HCT116 (cell line): Measurements from ENCODE around the gene SFXN4. TPM values are rescaled to one million over a fixed set of nuclear protein-coding genes. Genes with fewer than 3 reads are reported as not detected.

ENCODE experiments used
- ATAC-seq: fragments of 200-7000 bp; cut with Tn5 transposase; 2 replicates; pipeline ENCODE4 v1.9.1; 2020; ENCODE audit warnings: mild to moderate bottlenecking, moderate library complexity
- BruUV-seq: library from RNA; stranded (reverse); fragments of 400-500 nt; replicated peaks from 2 replicates; lab custom pipeline; 2021; lab: Mats Ljungman, UMichigan
- CTCF ChIA-PET: fragments of 300-600 bp; sonication (Branson Sonifier 250); formaldehyde crosslinking; loops from one replicate; lab custom pipeline; 2021; ENCODE audit warnings: antibody characterized with exemption; lab: Charles Lee
- POLR2A ChIA-PET: fragments of 300-600, 350-600 bp; sonication (Branson Sonifier 250); formaldehyde crosslinking; loops from one replicate; lab custom pipeline; 2021; ENCODE audit warnings: antibody characterized with exemption; lab: Charles Lee
- RAD21 ChIA-PET, 2 experiments: fragments of 300-600 bp; sonication (Branson Sonifier 250); formaldehyde crosslinking; loops; one replicate each; lab custom pipeline; 2023; ENCODE audit warnings: low total read pairs in 2 of 2; ENCODE audit not compliant: uncharacterized antibody in 2 of 2, unreplicated experiment in 2 of 2, low non-redundant PET in 1 of 2; lab: Charles Lee
- DNase-seq: peaks from one replicate; pipeline ENCODE4 v3.0.0-alpha.2; 2010; ENCODE audit warnings: low read depth, low spot score
- H2AFZ ChIP-seq: fragments of 200-600 bp; shearing (Covaris generic), sonication (generic); 2 replicates; pipeline ENCODE4 v1.6.1; 2017; ENCODE audit warnings: low read depth, mixed run types, mixed read lengths, antibody characterized with exemption, low read length; ENCODE audit not compliant: poor library complexity, severe bottlenecking
- H3K27ac ChIP-seq: 2 replicates; pipeline ENCODE4 v1.5.1; 2012; ENCODE audit warnings: low read depth, low read length
- H3K27me3 ChIP-seq: fragments of 200-600 bp; sonication (generic); 2 replicates; pipeline ENCODE4 v1.6.1; 2016; ENCODE audit warnings: mixed run types, low read length, mixed read lengths; ENCODE audit not compliant: insufficient read depth
- H3K36me3 ChIP-seq, 2 experiments: fragments of 200-500 bp in 1 of 2; fragments of 200-600 bp in 1 of 2; sonication (Bioruptor generic) in 1 of 2; sonication (generic) in 1 of 2; 2 replicates each; pipeline versions ENCODE4 v1.5.1 to v1.6.1; 2014 to 2016; ENCODE audit warnings: low read length in 2 of 2, inconsistent platforms in 1 of 2, mixed read lengths in 1 of 2, mixed run types in 1 of 2; ENCODE audit not compliant: insufficient read depth in 2 of 2, control insufficient read depth in 1 of 2
- H3K4me1 ChIP-seq, 2 experiments: fragments of 200-600 bp in 1 of 2; sonication (generic) in 1 of 2; 2 replicates each; pipeline versions ENCODE4 v1.5.1 to v1.6.1; 2012 to 2017; ENCODE audit warnings: low read length in 2 of 2, inconsistent platforms in 1 of 2, mild to moderate bottlenecking in 1 of 2, mixed read lengths in 1 of 2, mixed run types in 1 of 2, moderate library complexity in 1 of 2; ENCODE audit not compliant: insufficient read depth in 2 of 2, control insufficient read depth in 1 of 2
- H3K4me2 ChIP-seq: fragments of 200-600 bp; sonication (generic); 2 replicates; pipeline ENCODE4 v1.6.1; 2017; ENCODE audit warnings: mixed run types, low read length, mixed read lengths
- H3K4me3 ChIP-seq, 2 experiments: fragments of 200-600 bp in 1 of 2; sonication (generic) in 1 of 2; replicated peaks in 1 of 2; 2 replicates each; pipeline ENCODE4 v1.5.1; 2011 to 2016; ENCODE audit warnings: low read length in 2 of 2, control low read depth in 1 of 2, low read depth in 1 of 2, mild to moderate bottlenecking in 1 of 2, mixed read lengths in 1 of 2, mixed run types in 1 of 2
- H3K79me2 ChIP-seq: fragments of 200-600 bp; sonication (generic); 2 replicates; pipeline ENCODE4 v1.6.1; 2017; ENCODE audit warnings: mild to moderate bottlenecking, mixed run types, low read length, moderate library complexity, mixed read lengths; ENCODE audit not compliant: insufficient read depth
- H3K9ac ChIP-seq: fragments of 200-600 bp; sonication (generic); 2 replicates; pipeline ENCODE4 v1.6.1; 2016; ENCODE audit warnings: low read length, mixed read lengths
- H3K9me2 ChIP-seq: fragments of 200-600 bp; sonication (generic), shearing (Covaris generic); 2 replicates; pipeline ENCODE4 v1.6.1; 2017; ENCODE audit warnings: mixed run types, mild to moderate bottlenecking, moderate library complexity; ENCODE audit not compliant: insufficient read depth
- H3K9me3 ChIP-seq, 2 experiments: fragments of 200-500 bp in 1 of 2; fragments of 200-600 bp in 1 of 2; sonication (Bioruptor generic) in 1 of 2; sonication (generic) in 1 of 2; 2 replicates each; pipeline ENCODE4 v1.6.1; 2014 to 2017; ENCODE audit warnings: low read length in 2 of 2, mixed read lengths in 2 of 2, inconsistent platforms in 1 of 2, low read depth in 1 of 2, mild to moderate bottlenecking in 1 of 2, mixed run types in 1 of 2, moderate library complexity in 1 of 2; ENCODE audit not compliant: control insufficient read depth in 1 of 2, insufficient read depth in 1 of 2
- H4K20me1 ChIP-seq: fragments of 200-600 bp; sonication (generic), shearing (Covaris generic); 2 replicates; pipeline ENCODE4 v1.6.1; 2017; ENCODE audit warnings: mixed run types, mild to moderate bottlenecking, moderate library complexity; ENCODE audit not compliant: insufficient read depth
- CBX3 ChIP-seq: IDR thresholded peaks from 2 replicates; pipeline ENCODE4 v1.6.1; 2012; ENCODE audit warnings: low read depth
- EZH2 ChIP-seq: fragments of 200-600 bp; sonication (generic); IDR thresholded peaks from 2 replicates; pipeline ENCODE4 v1.6.1; 2017; ENCODE audit warnings: antibody characterized with exemption, mixed run types
- FOSL1 ChIP-seq: IDR thresholded peaks from 2 replicates; pipeline ENCODE4 v1.6.1; 2012; ENCODE audit warnings: low read depth
- JUND ChIP-seq: IDR thresholded peaks from 2 replicates; pipeline ENCODE4 v1.6.1; 2012
- POLR2A ChIP-seq: IDR thresholded peaks from 2 replicates; pipeline ENCODE4 v1.7.0; 2011; ENCODE audit warnings: borderline replicate concordance; ENCODE audit not compliant: insufficient read depth, insufficient read length; ENCODE audit errors: extremely low read depth
- RAD21 ChIP-seq: IDR thresholded peaks from 2 replicates; pipeline ENCODE4 v1.6.1; 2012; ENCODE audit warnings: low read depth, mild to moderate bottlenecking
- SIN3A ChIP-seq: IDR thresholded peaks from 2 replicates; pipeline ENCODE4 v1.6.1; 2012; ENCODE audit warnings: low read depth
- SP1 ChIP-seq: IDR thresholded peaks from 2 replicates; pipeline ENCODE4 v1.6.1; 2012; ENCODE audit warnings: low read depth
- TCF7L2 ChIP-seq: IDR thresholded peaks from 2 replicates; pipeline ENCODE4 v1.7.0; 2011; ENCODE audit warnings: borderline replicate concordance, inconsistent platforms; ENCODE audit not compliant: insufficient read depth, insufficient read length; ENCODE audit errors: extremely low read depth
- ZBTB33 ChIP-seq: IDR thresholded peaks from 2 replicates; pipeline ENCODE4 v1.6.1; 2011; ENCODE audit warnings: mild to moderate bottlenecking, low read length, moderate library complexity; ENCODE audit not compliant: insufficient replicate concordance; ENCODE audit errors: extremely low read depth
- ZFX ChIP-seq: fragments of 450-650 bp; IDR thresholded peaks from 2 replicates; pipeline ENCODE4 v1.6.1; 2017
- ZNF274 ChIP-seq: fragments of 200-500 bp; sonication (Bioruptor generic); IDR thresholded peaks from 2 replicates; pipeline ENCODE4 v1.6.1; 2014; ENCODE audit warnings: mild to moderate bottlenecking, low read depth, low read length, inconsistent platforms
- intact Hi-C: fragments of 100-400 bp; cut with micrococcal nuclease; formaldehyde crosslinking; loops from 2 replicates; pipeline ENCODE4 v1.10.0; 2022
- total RNA-seq: library from RNA; stranded (reverse); gene quantifications from one replicate; pipeline ENCODE4 v1.2.1, GENCODE V29; 2021; ENCODE audit not compliant: unreplicated experiment
- TF ChIP-seq, protein P1 (sequence below): IDR thresholded peaks from 2 replicates; pipeline ENCODE4 v1.6.1; 2012; ENCODE audit warnings: low read depth
- TF ChIP-seq, protein P2 (sequence below), 3 experiments: fragments of 200-600 bp in 1 of 3; sonication (generic) in 1 of 3; IDR thresholded peaks in 2 of 3; conservative IDR thresholded peaks in 1 of 3; 2 replicates each; pipeline ENCODE4 v1.5.1; 2012 to 2017; ENCODE audit warnings: low read depth in 2 of 3, low read length in 2 of 3, antibody characterized with exemption in 1 of 3, borderline replicate concordance in 1 of 3, control low read depth in 1 of 3, mild to moderate bottlenecking in 1 of 3, mixed read lengths in 1 of 3, mixed run types in 1 of 3, moderate library complexity in 1 of 3; ENCODE audit not compliant: insufficient read depth in 1 of 3
- TF ChIP-seq, protein P3 (sequence below): IDR thresholded peaks from 2 replicates; pipeline ENCODE4 v1.6.1; 2012

The SFXN4 gene
- total RNA-seq, 1 experiment from 2014 or later, result 58.2 TPM

GRCh38 chr10:119112056-119112455 lies 53.5 kb downstream of the SFXN4 start:
- no peaks in the 10 kb centered on the region for H3K27me3 ChIP-seq
- RAD21 ChIA-PET, result no interaction called here
- H3K79me2 ChIP-seq, result no peaks in the 10 kb centered on the region
- H4K20me1 ChIP-seq, result no peaks in the 10 kb centered on the region
- POLR2A ChIA-PET, result no interaction called here
- H3K9me3 ChIP-seq, result no peaks in the 10 kb centered on the region
- CTCF ChIA-PET, result no interaction called here
- H3K9me2 ChIP-seq, result no peaks in the 10 kb centered on the region
- H2AFZ ChIP-seq, result no peak overlapping the region
- no peak overlapping the region for H3K4me3 ChIP-seq
- H3K27ac ChIP-seq, result no peak overlapping the region
- no peak for DNase-seq
- peaks cover 16 to 26% of the 10 kb centered on the region in 2 experiments; a peak in 3 of 4 replicates for H3K36me3 ChIP-seq
- no peak for ATAC-seq
- intact Hi-C loops, result no loop called here
- no peak overlapping the region for H3K4me2 ChIP-seq
- TF ChIP-seq ZNF274, result no peak
- no peak for TF ChIP-seq TCF7L2
- TF ChIP-seq, protein P1, sequence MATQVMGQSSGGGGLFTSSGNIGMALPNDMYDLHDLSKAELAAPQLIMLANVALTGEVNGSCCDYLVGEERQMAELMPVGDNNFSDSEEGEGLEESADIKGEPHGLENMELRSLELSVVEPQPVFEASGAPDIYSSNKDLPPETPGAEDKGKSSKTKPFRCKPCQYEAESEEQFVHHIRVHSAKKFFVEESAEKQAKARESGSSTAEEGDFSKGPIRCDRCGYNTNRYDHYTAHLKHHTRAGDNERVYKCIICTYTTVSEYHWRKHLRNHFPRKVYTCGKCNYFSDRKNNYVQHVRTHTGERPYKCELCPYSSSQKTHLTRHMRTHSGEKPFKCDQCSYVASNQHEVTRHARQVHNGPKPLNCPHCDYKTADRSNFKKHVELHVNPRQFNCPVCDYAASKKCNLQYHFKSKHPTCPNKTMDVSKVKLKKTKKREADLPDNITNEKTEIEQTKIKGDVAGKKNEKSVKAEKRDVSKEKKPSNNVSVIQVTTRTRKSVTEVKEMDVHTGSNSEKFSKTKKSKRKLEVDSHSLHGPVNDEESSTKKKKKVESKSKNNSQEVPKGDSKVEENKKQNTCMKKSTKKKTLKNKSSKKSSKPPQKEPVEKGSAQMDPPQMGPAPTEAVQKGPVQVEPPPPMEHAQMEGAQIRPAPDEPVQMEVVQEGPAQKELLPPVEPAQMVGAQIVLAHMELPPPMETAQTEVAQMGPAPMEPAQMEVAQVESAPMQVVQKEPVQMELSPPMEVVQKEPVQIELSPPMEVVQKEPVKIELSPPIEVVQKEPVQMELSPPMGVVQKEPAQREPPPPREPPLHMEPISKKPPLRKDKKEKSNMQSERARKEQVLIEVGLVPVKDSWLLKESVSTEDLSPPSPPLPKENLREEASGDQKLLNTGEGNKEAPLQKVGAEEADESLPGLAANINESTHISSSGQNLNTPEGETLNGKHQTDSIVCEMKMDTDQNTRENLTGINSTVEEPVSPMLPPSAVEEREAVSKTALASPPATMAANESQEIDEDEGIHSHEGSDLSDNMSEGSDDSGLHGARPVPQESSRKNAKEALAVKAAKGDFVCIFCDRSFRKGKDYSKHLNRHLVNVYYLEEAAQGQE, result no peak
- TF ChIP-seq SP1, result no peak
- TF ChIP-seq POLR2A, result no peak
- TF ChIP-seq JUND, result no peak
- no peak for TF ChIP-seq EZH2
- no peak for TF ChIP-seq ZBTB33
- TF ChIP-seq ZFX, result no peak
- TF ChIP-seq FOSL1, result no peak
- TF ChIP-seq RAD21, result no peak
- no peak for TF ChIP-seq SIN3A
- TF ChIP-seq CBX3, result no peak
- TF ChIP-seq, protein P2, sequence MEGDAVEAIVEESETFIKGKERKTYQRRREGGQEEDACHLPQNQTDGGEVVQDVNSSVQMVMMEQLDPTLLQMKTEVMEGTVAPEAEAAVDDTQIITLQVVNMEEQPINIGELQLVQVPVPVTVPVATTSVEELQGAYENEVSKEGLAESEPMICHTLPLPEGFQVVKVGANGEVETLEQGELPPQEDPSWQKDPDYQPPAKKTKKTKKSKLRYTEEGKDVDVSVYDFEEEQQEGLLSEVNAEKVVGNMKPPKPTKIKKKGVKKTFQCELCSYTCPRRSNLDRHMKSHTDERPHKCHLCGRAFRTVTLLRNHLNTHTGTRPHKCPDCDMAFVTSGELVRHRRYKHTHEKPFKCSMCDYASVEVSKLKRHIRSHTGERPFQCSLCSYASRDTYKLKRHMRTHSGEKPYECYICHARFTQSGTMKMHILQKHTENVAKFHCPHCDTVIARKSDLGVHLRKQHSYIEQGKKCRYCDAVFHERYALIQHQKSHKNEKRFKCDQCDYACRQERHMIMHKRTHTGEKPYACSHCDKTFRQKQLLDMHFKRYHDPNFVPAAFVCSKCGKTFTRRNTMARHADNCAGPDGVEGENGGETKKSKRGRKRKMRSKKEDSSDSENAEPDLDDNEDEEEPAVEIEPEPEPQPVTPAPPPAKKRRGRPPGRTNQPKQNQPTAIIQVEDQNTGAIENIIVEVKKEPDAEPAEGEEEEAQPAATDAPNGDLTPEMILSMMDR (IDR thresholded peaks at IDR 0.05 in 2 of 3, conservative IDR thresholded peaks at IDR 0.05 in 1 of 3; ENCODE audit: borderline replicate concordance in 1 of 3, insufficient read depth in 1 of 3, low read depth in 2 of 3, low read length in 2 of 3), result no peak
- TF ChIP-seq, protein P3, sequence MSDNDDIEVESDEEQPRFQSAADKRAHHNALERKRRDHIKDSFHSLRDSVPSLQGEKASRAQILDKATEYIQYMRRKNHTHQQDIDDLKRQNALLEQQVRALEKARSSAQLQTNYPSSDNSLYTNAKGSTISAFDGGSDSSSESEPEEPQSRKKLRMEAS, result no peak
- no TSS peak for BruUV-seq
- H3K4me1 ChIP-seq, result no peaks in the 10 kb centered on the region
- H3K9ac ChIP-seq, result no peak overlapping the region
